Neural progenitor cell (in vitro differentiated cells): ENCODE measurements around the gene PAPPA2. TPM values are rescaled to one million over a fixed set of nuclear protein-coding genes. Genes with fewer than 3 reads are reported as not detected.

Experiments
- DNase-seq: peaks from one replicate; pipeline ENCODE4 v3.0.0-alpha.2; 2016; ENCODE audit warnings: low spot score
- H2AFZ ChIP-seq: fragments of 200-600 bp; sonication (generic); replicated peaks from 2 replicates; pipeline ENCODE4 v1.6.1; 2016; ENCODE audit warnings: antibody characterized with exemption
- H3F3A ChIP-seq: fragments of 200-600 bp; sonication (generic); 2 replicates; pipeline ENCODE4 v1.6.1; 2016; ENCODE audit warnings: antibody characterized with exemption, low read depth
- H3K27ac ChIP-seq: fragments of 200-600 bp; sonication (generic); 2 replicates; pipeline ENCODE4 v1.5.1; 2016; ENCODE audit warnings: mild to moderate bottlenecking
- H3K27me3 ChIP-seq: fragments of 200-600 bp; sonication (generic); 2 replicates; pipeline ENCODE4 v1.6.1; 2016; ENCODE audit warnings: mild to moderate bottlenecking, moderate library complexity
- H3K36me3 ChIP-seq: fragments of 200-600 bp; sonication (generic); 2 replicates; pipeline ENCODE4 v1.5.1; 2016
- H3K4me1 ChIP-seq: fragments of 200-600 bp; sonication (generic); 2 replicates; pipeline ENCODE4 v1.6.1; 2016; ENCODE audit warnings: mixed run types
- H3K4me2 ChIP-seq: fragments of 200-600 bp; sonication (generic); 2 replicates; pipeline ENCODE4 v1.6.1; 2016
- H3K4me3 ChIP-seq: fragments of 200-600 bp; sonication (generic); 2 replicates; pipeline ENCODE4 v1.5.1; 2016
- H3K79me2 ChIP-seq: fragments of 200-600 bp; sonication (generic); 2 replicates; pipeline ENCODE4 v1.6.1; 2016; ENCODE audit warnings: low read depth
- H3K9ac ChIP-seq: fragments of 200-600 bp; sonication (generic); 2 replicates; pipeline ENCODE4 v1.6.1; 2016
- H3K9me3 ChIP-seq: fragments of 200-600 bp; sonication (generic); 2 replicates; pipeline ENCODE4 v1.5.1; 2016; ENCODE audit warnings: low read depth
- H4K20me1 ChIP-seq: fragments of 200-600 bp; sonication (generic); 2 replicates; pipeline ENCODE4 v1.6.1; 2016; ENCODE audit warnings: low read depth
- H3K27ac Mint-ChIP-seq: 3 replicates; pipeline ENCODE4 v1.8.0; 2021; ENCODE audit warnings: mixed read lengths
- H3K27me3 Mint-ChIP-seq: 2 replicates; pipeline ENCODE4 v1.8.0; 2022; ENCODE audit warnings: low read depth, mild to moderate bottlenecking, inconsistent platforms, moderate library complexity, mixed read lengths; ENCODE audit not compliant: insufficient read depth
- H3K36me3 Mint-ChIP-seq: 3 replicates; pipeline ENCODE4 v1.8.0; 2021; ENCODE audit warnings: mixed read lengths
- H3K4me1 Mint-ChIP-seq: 3 replicates; pipeline ENCODE4 v1.8.0; 2021; ENCODE audit warnings: mixed read lengths
- H3K4me3 Mint-ChIP-seq: 3 replicates; pipeline ENCODE4 v1.8.0; 2021; ENCODE audit warnings: mild to moderate bottlenecking, moderate library complexity, mixed read lengths
- H3K9me3 Mint-ChIP-seq: 3 replicates; pipeline ENCODE4 v1.8.0; 2020; ENCODE audit warnings: mixed read lengths
- EZH2 ChIP-seq: fragments of 200-600 bp; sonication (generic); IDR thresholded peaks from 2 replicates; pipeline ENCODE4 v1.6.1; 2017; ENCODE audit warnings: antibody characterized with exemption, mild to moderate bottlenecking, moderate library complexity
- EZH2phosphoT487 ChIP-seq: fragments of 200-600 bp; sonication (generic); IDR thresholded peaks from 2 replicates; pipeline ENCODE4 v1.6.1; 2017; ENCODE audit warnings: antibody characterized with exemption
- total RNA-seq: library from RNA; depleted of rRNA; stranded (reverse); fragments of >200 nt; gene quantifications from 2 replicates; pipeline ENCODE4 v1.2.3, GENCODE V29; 2015; ENCODE audit warnings: low replicate concordance
- TF ChIP-seq, protein P1 (sequence below): fragments of 200-600 bp; sonication (generic); IDR thresholded peaks from 2 replicates; pipeline ENCODE4 v1.5.1; 2017; ENCODE audit warnings: antibody characterized with exemption, mild to moderate bottlenecking

The PAPPA2 gene
- total RNA-seq, 1 donor from 2014 or later: 0.17 TPM

DNA sequence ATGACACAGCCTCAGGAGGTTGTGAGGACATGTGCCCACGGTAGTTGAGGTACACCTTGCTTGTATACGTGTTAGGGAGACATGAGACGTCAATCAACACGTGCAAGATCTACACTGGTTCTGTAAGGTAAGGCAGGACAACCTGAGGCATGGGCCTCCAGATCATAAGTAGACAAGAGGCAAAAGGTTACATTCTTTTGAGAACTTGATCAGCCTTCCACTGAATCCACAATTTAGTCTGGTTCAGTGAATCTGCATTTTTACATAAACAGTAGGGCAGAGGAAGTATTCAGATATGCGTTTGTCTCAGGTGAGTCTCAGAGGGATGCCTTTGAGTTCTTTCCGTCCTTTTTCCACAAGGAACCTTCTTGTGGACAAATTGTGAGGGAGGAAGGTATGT is 352.6 kb downstream of the PAPPA2 start:
- Histone ChIP-seq H3K27me3 (no peaks in the 10 kb centered on the region), H4K20me1 (no peaks in the 10 kb centered on the region), H2AFZ (no peak overlapping the region), H3K36me3 (no peaks in the 10 kb centered on the region), H3K27ac (no peak overlapping the region), H3K9me3 (no peaks in the 10 kb centered on the region), H3K4me1 (peaks cover 11% of the 10 kb centered on the region), H3K4me2 (no peak overlapping the region), H3K4me3 (no peak overlapping the region), H3K79me2 (no peaks in the 10 kb centered on the region), H3K9ac (no peak overlapping the region), H3F3A (no peaks in the 10 kb centered on the region)
- H3K27ac Mint-ChIP-seq: no peak overlapping the region
- no peak overlapping the region for H3K4me3 Mint-ChIP-seq
- H3K27me3 Mint-ChIP-seq: peaks cover 2% of the 10 kb centered on the region
- no peaks in the 10 kb centered on the region for H3K36me3 Mint-ChIP-seq
- TF ChIP-seq EZH2: no peak
- TF ChIP-seq, protein P1, sequence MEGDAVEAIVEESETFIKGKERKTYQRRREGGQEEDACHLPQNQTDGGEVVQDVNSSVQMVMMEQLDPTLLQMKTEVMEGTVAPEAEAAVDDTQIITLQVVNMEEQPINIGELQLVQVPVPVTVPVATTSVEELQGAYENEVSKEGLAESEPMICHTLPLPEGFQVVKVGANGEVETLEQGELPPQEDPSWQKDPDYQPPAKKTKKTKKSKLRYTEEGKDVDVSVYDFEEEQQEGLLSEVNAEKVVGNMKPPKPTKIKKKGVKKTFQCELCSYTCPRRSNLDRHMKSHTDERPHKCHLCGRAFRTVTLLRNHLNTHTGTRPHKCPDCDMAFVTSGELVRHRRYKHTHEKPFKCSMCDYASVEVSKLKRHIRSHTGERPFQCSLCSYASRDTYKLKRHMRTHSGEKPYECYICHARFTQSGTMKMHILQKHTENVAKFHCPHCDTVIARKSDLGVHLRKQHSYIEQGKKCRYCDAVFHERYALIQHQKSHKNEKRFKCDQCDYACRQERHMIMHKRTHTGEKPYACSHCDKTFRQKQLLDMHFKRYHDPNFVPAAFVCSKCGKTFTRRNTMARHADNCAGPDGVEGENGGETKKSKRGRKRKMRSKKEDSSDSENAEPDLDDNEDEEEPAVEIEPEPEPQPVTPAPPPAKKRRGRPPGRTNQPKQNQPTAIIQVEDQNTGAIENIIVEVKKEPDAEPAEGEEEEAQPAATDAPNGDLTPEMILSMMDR: no peak
- no peak for TF ChIP-seq EZH2phosphoT487
- H3K9me3 Mint-ChIP-seq: no peaks in the 10 kb centered on the region
- peaks cover 16% of the 10 kb centered on the region for H3K4me1 Mint-ChIP-seq
- no peak for DNase-seq

DNA sequence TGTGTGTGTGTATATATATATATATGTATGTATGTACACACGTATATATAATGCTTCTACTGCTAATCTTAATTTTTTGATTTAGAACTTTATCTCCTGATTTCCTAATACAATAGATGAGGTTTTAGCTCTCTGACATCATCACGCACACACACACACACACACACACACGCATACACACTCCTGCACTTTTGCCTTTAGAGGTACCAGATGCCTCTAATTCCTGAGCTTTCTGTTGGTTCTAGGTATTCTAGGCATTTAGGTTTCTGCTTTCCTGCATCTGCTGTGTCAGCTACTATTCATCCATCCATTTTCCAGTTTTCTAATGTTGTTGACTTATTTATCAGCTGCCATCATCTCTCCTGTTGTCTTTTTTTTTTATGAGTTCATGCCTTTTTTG is 353.3 kb downstream of the PAPPA2 start:
- Histone ChIP-seq H3K27me3 (no peaks in the 10 kb centered on the region), H3K27ac (no peak overlapping the region), H3K9ac (no peak overlapping the region)

DNA sequence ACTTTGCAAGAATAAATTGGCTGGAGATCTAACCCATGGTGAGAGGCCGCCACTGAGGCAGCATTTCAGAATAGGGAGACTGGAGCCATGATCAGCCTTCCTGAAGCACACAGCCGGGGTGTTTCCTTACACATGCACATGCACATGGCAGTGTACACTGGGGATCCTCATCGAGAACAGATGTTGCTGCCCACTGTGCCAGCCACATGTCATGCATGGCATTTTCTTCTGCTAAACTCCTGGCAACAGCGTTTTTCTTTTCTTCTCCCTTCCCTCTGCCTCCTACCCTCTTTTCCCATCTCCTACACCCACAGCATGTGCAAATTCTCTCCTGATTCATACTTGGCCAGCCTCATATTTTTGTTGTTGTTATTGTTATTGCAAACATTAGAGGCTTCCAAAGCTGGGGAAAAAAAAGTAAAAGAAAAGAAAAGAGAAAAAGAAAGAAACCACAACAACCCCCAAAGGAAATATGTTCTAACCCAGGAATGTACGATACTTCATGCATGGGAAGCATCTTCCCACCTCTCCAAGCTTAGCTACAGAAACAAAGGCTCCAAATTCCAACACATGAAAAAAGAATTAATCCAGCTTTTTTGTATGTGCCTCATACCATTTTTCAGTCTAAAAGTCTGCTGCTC is 357.5 kb downstream of the PAPPA2 start:
- no peaks in the 10 kb centered on the region for H3K36me3 ChIP-seq
- no peak overlapping the region for H3K27ac ChIP-seq
- H3K4me3 Mint-ChIP-seq: no peak overlapping the region

More for the DNA sequence above, 353.3 kb downstream of the PAPPA2 start:
- Histone ChIP-seq H3K79me2 (no peaks in the 10 kb centered on the region), H3K9me3 (no peaks in the 10 kb centered on the region), H4K20me1 (no peaks in the 10 kb centered on the region), H3K4me3 (no peak overlapping the region), H3K4me2 (no peak overlapping the region), H3K36me3 (no peaks in the 10 kb centered on the region), H2AFZ (no peak overlapping the region), H3K4me1 (peaks cover 11% of the 10 kb centered on the region), H3F3A (no peaks in the 10 kb centered on the region)
- no peaks in the 10 kb centered on the region for H3K36me3 Mint-ChIP-seq
- H3K9me3 Mint-ChIP-seq: no peaks in the 10 kb centered on the region
- H3K27ac Mint-ChIP-seq: no peak overlapping the region
- peaks cover 2% of the 10 kb centered on the region for H3K27me3 Mint-ChIP-seq
- no peak for TF ChIP-seq EZH2
- TF ChIP-seq EZH2phosphoT487: no peak
- TF ChIP-seq, protein P1: no peak
- H3K4me1 Mint-ChIP-seq: peaks cover 20% of the 10 kb centered on the region
- no peak overlapping the region for H3K4me3 Mint-ChIP-seq
- no peak for DNase-seq

More for the DNA sequence above, 357.5 kb downstream of the PAPPA2 start:
- H3K4me1 Mint-ChIP-seq: peaks cover 6% of the 10 kb centered on the region
- Histone ChIP-seq H3K9ac (no peak overlapping the region), H3K79me2 (no peaks in the 10 kb centered on the region), H3K9me3 (no peaks in the 10 kb centered on the region), H3K4me2 (no peak overlapping the region), H4K20me1 (no peaks in the 10 kb centered on the region), H3K27me3 (no peaks in the 10 kb centered on the region), H3K4me1 (no peaks in the 10 kb centered on the region), H3K4me3 (no peak overlapping the region), H3F3A (no peaks in the 10 kb centered on the region), H2AFZ (no peak overlapping the region)
- no peaks in the 10 kb centered on the region for H3K36me3 Mint-ChIP-seq
- TF ChIP-seq, protein P1: no peak
- TF ChIP-seq EZH2phosphoT487 (no peak), EZH2 (no peak)
- DNase-seq: no peak
- no peaks in the 10 kb centered on the region for H3K9me3 Mint-ChIP-seq
- no peak overlapping the region for H3K27ac Mint-ChIP-seq
- H3K27me3 Mint-ChIP-seq: no peaks in the 10 kb centered on the region
